ENCODE results near the gene CFAP46. TPM values are rescaled to one million over a fixed set of nuclear protein-coding genes. Genes with fewer than 3 reads are reported as not detected.
A peak's percentile ranks its signal among the peaks of the same experiment; 100 is the strongest.
"Not testable (repeated sequence)": the region's sequence is repeated elsewhere in the genome, so short reads cannot be mapped to it uniquely, and the experiment has no call there.

CFAP46 gene
- polyA plus RNA-seq, 3 donors from 2014 or later, result not detected

DNA sequence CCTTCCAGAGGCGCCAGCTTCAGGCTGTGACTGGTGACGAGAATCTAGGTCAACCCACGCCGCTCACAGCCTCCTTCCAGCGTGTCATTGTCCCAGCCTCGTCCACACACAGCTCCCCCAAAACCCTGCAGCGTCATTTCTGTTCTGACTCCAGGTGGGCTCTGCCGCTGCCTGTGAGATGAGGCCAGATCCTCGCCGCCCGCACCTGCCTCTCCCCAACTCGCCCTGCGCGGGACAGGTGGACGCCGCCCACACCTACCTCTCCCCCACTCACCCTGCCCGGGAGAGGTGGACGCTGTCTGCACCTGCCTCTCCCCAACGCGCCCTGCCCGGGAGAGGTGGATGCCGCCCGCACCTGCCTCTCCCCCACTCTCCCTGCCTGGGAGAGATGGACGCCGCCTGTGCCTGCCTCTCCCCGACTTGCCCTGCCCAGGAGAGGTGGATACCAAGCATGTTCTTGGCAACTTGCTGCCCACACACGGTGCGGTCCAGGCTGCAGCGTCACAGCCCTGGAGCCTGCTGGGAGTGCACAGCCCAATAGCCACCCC, 32.0 kb upstream of the CFAP46 start:
- no peak for DNase-seq
- Mint-ChIP-seq H3K27ac (no peak overlapping the region), H3K4me1 (no peaks in the 10 kb centered on the region), H3K27me3 (ENCODE audit: low read depth in 3 of 3) (peaks cover 1 to 8% (median 4%) of the 10 kb centered on the region in 3 donors), H3K4me3 (no peak overlapping the region), H3K9me3 (peaks cover 0 to 1% (median 0%) of the 10 kb centered on the region in 6 donors), H3K36me3 (no peaks in the 10 kb centered on the region)

GRCh38 chr10:132973903-132974241, 31.5 kb upstream of the CFAP46 start:
- H3K36me3 Mint-ChIP-seq, result no peaks in the 10 kb centered on the region
- peaks cover 1 to 8% (median 4%) of the 10 kb centered on the region in 3 donors for H3K27me3 Mint-ChIP-seq (ENCODE audit: low read depth in 3 of 3)
- peaks cover 0 to 1% (median 0%) of the 10 kb centered on the region in 6 donors for H3K9me3 Mint-ChIP-seq
- no peaks in the 10 kb centered on the region for H3K4me1 Mint-ChIP-seq
- H3K4me3 Mint-ChIP-seq, result no peak overlapping the region
- H3K27ac Mint-ChIP-seq, result no peak overlapping the region
- no peak for DNase-seq

DNA sequence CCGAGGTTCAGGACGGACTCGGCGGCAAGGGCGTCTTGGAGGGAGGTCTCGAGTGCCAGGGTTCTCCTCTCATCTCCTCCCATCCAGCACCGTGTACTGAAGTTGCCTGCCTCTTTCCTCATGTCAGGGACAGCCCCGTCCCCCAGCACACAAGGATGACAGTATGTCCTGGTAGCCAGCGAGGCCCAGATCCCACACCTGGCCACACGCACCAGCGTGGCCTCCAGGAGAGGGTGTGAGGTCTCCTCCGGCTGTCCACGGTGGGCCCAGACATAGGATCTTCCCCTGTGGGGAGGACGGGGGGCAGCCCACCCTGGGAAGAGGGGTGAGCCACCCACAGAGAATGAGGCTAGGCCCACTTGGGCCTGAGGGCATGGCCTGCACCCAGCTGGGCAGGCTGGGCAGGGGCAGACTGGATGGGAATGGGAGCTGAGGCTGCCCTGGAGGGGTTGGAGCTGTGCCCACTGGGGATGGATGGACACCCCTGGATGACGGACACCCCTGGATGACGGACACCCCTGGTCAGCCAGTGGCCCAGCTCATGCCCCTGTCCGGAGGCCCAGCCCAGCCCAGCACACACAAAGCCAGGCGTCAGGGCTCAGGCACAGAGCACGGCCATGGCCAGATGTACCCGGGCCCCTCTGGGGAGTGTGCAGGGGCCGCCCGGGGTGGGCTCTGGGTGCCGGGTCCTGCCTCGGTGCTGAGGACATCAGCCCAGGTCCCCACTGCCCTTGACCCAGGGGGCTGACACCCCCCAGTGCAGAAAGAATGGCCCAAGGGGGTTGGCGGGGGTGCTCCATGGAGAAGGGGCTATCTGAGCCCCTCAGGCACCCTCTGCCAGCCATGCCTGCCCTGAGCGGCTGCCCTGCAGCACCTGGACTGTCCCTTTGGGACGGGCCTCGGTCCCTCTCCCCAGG, 30.9 kb upstream of the CFAP46 start:
- Mint-ChIP-seq H3K4me1 (no peaks in the 10 kb centered on the region), H3K27ac (no peak overlapping the region), H3K9me3 (peaks cover 0 to 1% (median 0%) of the 10 kb centered on the region in 6 donors), H3K27me3 (ENCODE audit: low read depth in 3 of 3) (peaks cover 3 to 8% (median 4%) of the 10 kb centered on the region in 3 donors), H3K4me3 (no peak overlapping the region), H3K36me3 (no peaks in the 10 kb centered on the region)
- no peak for DNase-seq

DNA sequence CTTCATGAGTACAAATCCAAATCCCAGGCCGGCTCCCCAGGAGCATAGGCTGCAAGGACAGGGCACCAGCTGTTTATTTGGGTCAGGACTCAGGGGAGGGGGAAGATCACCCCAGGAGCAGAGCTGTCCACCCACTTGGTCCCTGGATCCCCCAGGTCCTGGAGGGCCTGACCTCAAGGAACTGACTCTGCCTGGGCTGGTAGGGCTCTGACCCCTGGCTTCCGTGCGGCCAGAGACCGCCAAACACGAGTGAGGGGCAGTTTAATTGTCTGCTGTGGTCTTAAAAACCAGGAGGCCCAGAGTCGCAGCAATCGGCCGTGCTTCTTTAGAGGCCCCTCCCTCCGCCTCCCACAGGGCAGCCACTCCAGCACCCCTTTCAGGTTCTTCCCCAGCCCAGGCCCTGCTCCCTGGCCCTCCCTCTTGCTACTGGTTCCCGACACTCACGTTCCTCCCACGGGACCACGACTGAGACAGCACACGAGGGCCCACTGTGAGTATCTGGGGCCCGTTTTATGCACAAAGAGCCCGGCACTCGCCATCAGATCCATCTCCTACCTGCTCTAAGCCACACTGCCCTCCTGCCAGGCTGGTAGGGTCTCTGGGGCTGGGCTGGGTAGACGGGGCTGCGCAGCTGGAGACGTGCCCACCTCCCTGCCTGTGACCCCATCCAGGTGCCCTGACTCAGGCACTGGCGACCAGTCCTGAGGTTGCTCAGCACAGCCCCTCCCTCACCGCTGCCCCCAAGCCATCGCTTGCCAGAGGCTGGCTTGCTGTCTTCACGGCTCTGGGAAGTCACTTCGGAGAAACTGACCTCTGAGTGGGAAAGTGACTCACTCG, 30.0 kb upstream of the CFAP46 start:
- H3K27me3 Mint-ChIP-seq (ENCODE audit: low read depth in 3 of 3), result peaks cover 3 to 9% (median 4%) of the 10 kb centered on the region in 3 donors
- H3K27ac Mint-ChIP-seq, result no peak overlapping the region

GRCh38 chr10:132971448-132972148, 29.2 kb upstream of the CFAP46 start:
- no peak overlapping the region for H3K27ac Mint-ChIP-seq
- no peak for DNase-seq
- H3K4me1 Mint-ChIP-seq, result no peaks in the 10 kb centered on the region
- no peaks in the 10 kb centered on the region for H3K36me3 Mint-ChIP-seq
- H3K4me3 Mint-ChIP-seq, result no peak overlapping the region
- peaks cover 0 to 1% (median 0%) of the 10 kb centered on the region in 6 donors for H3K9me3 Mint-ChIP-seq
- H3K27me3 Mint-ChIP-seq (ENCODE audit: low read depth in 3 of 3), result peaks cover 1 to 9% (median 4%) of the 10 kb centered on the region in 3 donors

More for the DNA sequence above, 30.0 kb upstream of the CFAP46 start:
- DNase-seq, result no peak
- Mint-ChIP-seq H3K4me1 (no peaks in the 10 kb centered on the region), H3K36me3 (no peaks in the 10 kb centered on the region), H3K9me3 (peaks cover 0 to 1% (median 0%) of the 10 kb centered on the region in 6 donors), H3K4me3 (no peak overlapping the region)

DNA sequence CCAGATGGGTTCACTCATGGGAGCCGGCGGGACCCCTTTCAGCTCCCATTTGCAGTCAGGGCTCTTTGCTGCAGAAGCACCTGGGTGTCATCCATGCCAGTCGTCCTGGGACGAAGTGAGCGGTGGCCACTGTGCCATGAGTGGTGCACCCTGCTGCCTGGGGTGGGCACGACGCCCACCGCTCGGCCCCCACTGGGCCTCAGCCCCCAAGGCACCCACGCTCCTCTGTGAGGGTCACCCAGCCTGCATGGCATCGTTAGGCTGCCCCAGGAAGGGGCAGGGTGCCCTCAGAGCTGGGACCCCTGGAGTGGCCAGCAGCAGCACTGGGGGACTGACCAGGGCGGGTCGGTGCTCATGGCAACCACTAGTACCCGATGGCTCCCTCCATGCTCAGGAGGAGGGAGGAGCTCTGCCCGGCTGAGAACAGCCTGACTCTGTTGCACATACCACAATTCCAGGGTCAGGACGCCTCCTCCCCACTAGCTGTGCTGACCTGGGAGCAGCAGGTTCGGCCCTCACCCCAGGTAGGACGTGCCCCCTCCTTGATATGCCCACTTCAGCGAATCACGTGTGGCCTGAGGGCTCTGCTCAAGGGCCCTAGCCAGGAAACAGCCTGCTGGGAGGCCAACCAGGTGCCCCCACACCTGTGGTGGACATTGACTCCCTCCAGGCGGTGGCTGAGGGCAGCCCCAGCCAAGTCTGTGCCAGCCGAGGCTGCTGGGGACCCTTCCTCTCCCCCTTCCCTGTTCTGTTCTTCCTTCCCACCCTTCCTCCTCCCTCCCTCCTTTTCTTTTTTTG, 28.5 kb upstream of the CFAP46 start:
- Mint-ChIP-seq H3K27me3 (ENCODE audit: low read depth in 3 of 3) (peaks cover 3 to 9% (median 9%) of the 10 kb centered on the region in 3 donors), H3K4me1 (no peaks in the 10 kb centered on the region)
- DNase-seq, result no peak

DNA sequence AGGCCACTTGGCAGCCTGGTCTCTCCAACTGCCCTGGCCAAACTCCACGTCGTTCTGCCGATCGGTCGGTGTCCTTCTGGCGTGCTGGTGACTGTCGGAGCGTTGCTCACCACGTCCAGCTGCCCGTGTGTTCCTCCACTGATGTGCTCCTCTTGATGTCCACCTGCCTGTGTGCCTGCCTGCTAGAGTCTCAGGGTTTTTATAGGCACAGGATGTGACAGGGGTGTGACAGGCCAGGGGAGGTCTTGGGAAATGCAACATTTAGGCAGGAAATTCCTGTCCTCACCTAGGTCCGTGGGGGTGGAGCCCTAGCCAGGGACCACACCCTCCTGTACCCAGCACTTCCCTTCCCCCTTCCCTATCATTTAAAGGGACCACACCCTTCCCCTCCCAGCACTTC, 25.2 kb upstream of the CFAP46 start:
- Mint-ChIP-seq H3K4me1 (peaks cover 6 to 10% of the 10 kb centered on the region in 2 donors), H3K27ac (no peak overlapping the region), H3K27me3 (ENCODE audit: low read depth in 3 of 3) (peaks cover 4 to 14% (median 6%) of the 10 kb centered on the region in 3 donors), H3K9me3 (peaks cover 0 to 1% (median 0%) of the 10 kb centered on the region in 6 donors), H3K4me3 (no peak overlapping the region), H3K36me3 (peaks cover 0 to 5% (median 0%) of the 10 kb centered on the region in 3 donors)
- no peak for DNase-seq

More for the DNA sequence above, 28.5 kb upstream of the CFAP46 start:
- Mint-ChIP-seq H3K36me3 (no peaks in the 10 kb centered on the region), H3K4me3 (no peak overlapping the region), H3K27ac (no peak overlapping the region), H3K9me3 (peaks cover 0 to 1% (median 0%) of the 10 kb centered on the region in 6 donors)

- Mint-ChIP-seq H3K9me3 (peaks cover 0 to 1% (median 0%) of the 10 kb centered on the region in 6 donors), H3K36me3 (peaks cover 0 to 5% (median 0%) of the 10 kb centered on the region in 3 donors), H3K4me1 (peaks cover 13 to 15% of the 10 kb centered on the region in 2 donors), H3K27ac (no peak overlapping the region), H3K4me3 (no peak overlapping the region), H3K27me3 (ENCODE audit: low read depth in 3 of 3) (peaks cover 4 to 12% (median 5%) of the 10 kb centered on the region in 3 donors)
- DNase-seq, result no peak
These were observed 23.2 kb upstream of the CFAP46 start for GRCh38 chr10:132965411-132966057.

DNA sequence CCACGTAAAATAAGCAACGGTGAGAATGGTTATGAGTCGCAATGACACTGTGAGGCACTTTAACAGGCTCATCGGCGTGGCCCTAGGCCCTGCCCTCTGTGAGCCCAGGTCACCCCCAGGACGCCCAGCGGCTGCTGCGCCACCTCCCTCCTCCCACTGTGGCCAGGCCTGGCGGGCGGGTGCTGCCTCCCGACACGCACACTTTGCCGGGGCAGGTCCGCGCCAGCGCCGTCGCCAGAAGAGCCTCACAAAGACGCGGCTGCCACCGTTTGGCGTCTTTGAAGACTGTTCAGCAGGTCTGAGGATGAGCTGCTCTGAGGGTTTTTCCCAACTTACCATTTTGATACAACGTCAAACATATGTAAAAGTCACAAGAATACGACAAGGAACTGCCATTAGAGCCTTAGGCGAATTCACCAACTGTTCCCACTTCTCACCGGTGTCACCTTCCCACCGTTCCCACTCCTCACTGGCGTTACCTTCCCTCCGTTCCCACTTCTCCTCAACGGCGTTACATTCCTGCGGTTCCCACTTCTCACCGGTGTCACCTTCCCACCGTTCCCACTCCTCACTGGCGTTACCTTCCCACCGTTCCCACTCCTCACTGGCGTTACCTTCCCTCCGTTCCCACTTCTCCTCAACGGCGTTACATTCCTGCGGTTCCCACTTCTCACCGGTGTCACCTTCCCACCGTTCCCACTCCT, 22.5 kb upstream of the CFAP46 start:
- H3K27ac Mint-ChIP-seq, DNase-seq, H3K9me3 Mint-ChIP-seq, H3K4me3 Mint-ChIP-seq, H3K36me3 Mint-ChIP-seq: not testable (repeated sequence)
- H3K27me3 Mint-ChIP-seq (ENCODE audit: low read depth in 3 of 3), result peaks cover 4 to 12% (median 4%) of the 10 kb centered on the region in 3 donors
- peaks cover 13 to 15% of the 10 kb centered on the region in 2 donors for H3K4me1 Mint-ChIP-seq

GRCh38 chr10:132964231-132964630, 21.9 kb upstream of the CFAP46 start:
- Mint-ChIP-seq H3K9me3 (no peaks in the 10 kb centered on the region), H3K36me3 (peaks cover 0 to 5% (median 0%) of the 10 kb centered on the region in 3 donors), H3K4me3 (peak overlapping the region in 1 of 5 donors; percentile 40), H3K27ac (no peak overlapping the region), H3K4me1 (peaks cover 13 to 15% of the 10 kb centered on the region in 2 donors), H3K27me3 (ENCODE audit: low read depth in 3 of 3) (peaks cover 4 to 12% (median 4%) of the 10 kb centered on the region in 3 donors)
- no peak for DNase-seq

DNA sequence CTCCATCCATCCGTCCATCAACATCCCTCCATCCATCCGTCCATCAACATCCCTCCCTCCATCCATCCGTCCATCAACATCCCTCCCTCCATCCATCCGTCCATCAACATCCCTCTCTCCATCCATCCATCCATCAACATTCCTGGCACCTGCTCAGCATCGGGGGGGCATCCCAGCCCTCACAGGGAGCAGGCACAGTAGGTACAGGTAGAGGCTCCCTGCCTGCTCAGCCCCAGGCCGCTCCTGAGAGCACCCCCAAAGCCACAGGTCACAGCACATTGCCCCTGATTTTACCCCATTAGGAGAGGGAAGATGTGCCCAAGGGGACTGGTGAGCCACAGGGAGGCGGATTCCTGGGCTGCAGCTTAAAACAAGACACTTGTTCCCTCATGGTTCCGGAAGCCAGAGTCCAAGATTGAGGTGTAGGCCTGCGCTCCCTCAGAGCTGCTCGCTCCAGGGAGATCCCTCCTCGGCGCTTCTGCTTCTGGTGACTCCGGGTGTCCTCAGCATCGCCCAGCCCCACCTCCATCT, 21.1 kb upstream of the CFAP46 start:
- peaks cover 13 to 15% of the 10 kb centered on the region in 2 donors for H3K4me1 Mint-ChIP-seq
- peaks cover 4 to 12% (median 4%) of the 10 kb centered on the region in 3 donors for H3K27me3 Mint-ChIP-seq (ENCODE audit: low read depth in 3 of 3)
- no peaks in the 10 kb centered on the region for H3K9me3 Mint-ChIP-seq
- H3K27ac Mint-ChIP-seq, result peak overlapping the region in 1 of 6 donors; percentile 93
- DNase-seq, result no peak
- H3K36me3 Mint-ChIP-seq, result peaks cover 0 to 5% (median 0%) of the 10 kb centered on the region in 3 donors
- peak overlapping the region; percentile 52 to 100 (median 97) for H3K4me3 Mint-ChIP-seq
